ENCODE measurements around the gene LAMC2. TPM values are rescaled to one million over a fixed set of nuclear protein-coding genes. Genes with fewer than 3 reads are reported as not detected.
A peak's percentile ranks its signal among the peaks of the same experiment; 100 is the strongest.

Gene LAMC2
- total RNA-seq, 1 experiment from 2014 or later = 642 TPM

GRCh38 chr1:183244466-183244865 is 58.4 kb downstream of the LAMC2 start:
- intact Hi-C loops (cut with micrococcal nuclease; ENCODE audit: unreplicated experiment) = no loop called here
- no peak for DNase-seq
- Mint-ChIP-seq H3K9me3 (ENCODE audit: low read depth, unreplicated experiment) (no peaks in the 10 kb centered on the region), H3K27me3 (ENCODE audit: unreplicated experiment) (no peaks in the 10 kb centered on the region), H3K36me3 (ENCODE audit: insufficient read depth, unreplicated experiment) (peaks cover 87% of the 10 kb centered on the region), H3K27ac (ENCODE audit: unreplicated experiment) (peak overlapping the region; percentile 9), H3K4me3 (ENCODE audit: low read depth, unreplicated experiment) (no peak overlapping the region), H3K4me1 (ENCODE audit: low read depth, unreplicated experiment) (peaks cover 12% of the 10 kb centered on the region)
- BruUV-seq (replicated peaks) = no TSS peak
- TF ChIP-seq, protein P1, sequence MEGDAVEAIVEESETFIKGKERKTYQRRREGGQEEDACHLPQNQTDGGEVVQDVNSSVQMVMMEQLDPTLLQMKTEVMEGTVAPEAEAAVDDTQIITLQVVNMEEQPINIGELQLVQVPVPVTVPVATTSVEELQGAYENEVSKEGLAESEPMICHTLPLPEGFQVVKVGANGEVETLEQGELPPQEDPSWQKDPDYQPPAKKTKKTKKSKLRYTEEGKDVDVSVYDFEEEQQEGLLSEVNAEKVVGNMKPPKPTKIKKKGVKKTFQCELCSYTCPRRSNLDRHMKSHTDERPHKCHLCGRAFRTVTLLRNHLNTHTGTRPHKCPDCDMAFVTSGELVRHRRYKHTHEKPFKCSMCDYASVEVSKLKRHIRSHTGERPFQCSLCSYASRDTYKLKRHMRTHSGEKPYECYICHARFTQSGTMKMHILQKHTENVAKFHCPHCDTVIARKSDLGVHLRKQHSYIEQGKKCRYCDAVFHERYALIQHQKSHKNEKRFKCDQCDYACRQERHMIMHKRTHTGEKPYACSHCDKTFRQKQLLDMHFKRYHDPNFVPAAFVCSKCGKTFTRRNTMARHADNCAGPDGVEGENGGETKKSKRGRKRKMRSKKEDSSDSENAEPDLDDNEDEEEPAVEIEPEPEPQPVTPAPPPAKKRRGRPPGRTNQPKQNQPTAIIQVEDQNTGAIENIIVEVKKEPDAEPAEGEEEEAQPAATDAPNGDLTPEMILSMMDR (IDR thresholded peaks at IDR 0.05; ENCODE audit: unreplicated experiment) = no peak
- CTCF ChIA-PET = no interaction called here

- TF ChIP-seq, protein P1 (IDR thresholded peaks at IDR 0.05; ENCODE audit: unreplicated experiment) = no peak
- Mint-ChIP-seq H3K4me3 (ENCODE audit: low read depth, unreplicated experiment) (no peak overlapping the region), H3K36me3 (ENCODE audit: insufficient read depth, unreplicated experiment) (peaks cover 87% of the 10 kb centered on the region), H3K9me3 (ENCODE audit: low read depth, unreplicated experiment) (no peaks in the 10 kb centered on the region), H3K27me3 (ENCODE audit: unreplicated experiment) (no peaks in the 10 kb centered on the region), H3K27ac (ENCODE audit: unreplicated experiment) (peak overlapping the region; percentile 25), H3K4me1 (ENCODE audit: low read depth, unreplicated experiment) (peaks cover 21% of the 10 kb centered on the region)
- CTCF ChIA-PET = no interaction called here
- BruUV-seq (replicated peaks) = no TSS peak
- intact Hi-C loops (cut with micrococcal nuclease; ENCODE audit: unreplicated experiment) = no loop called here
- DNase-seq = no peak
These were observed 59.3 kb downstream of the LAMC2 start for GRCh38 chr1:183245357-183245756.

DNA sequence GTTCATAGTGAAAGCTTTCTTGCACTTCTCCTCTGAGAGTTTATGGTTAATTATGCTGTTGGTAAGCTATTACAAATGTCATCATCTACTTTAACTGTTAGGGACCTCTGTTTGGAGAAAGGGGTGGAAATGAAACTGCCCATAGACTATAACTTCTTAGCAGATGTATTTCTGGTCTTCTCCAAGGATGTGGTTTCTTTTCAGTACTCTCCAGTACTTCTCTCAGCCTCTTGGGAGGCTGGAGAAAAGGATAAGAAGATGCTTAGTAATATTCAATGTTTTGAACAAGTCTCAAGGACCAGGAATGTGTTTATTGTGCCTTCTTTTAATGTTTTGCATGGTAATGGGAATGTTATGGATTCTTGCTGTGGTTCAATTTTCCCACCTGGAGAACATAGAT is 60.4 kb downstream of the LAMC2 start:
- Mint-ChIP-seq H3K27ac (ENCODE audit: unreplicated experiment) (no peak overlapping the region), H3K36me3 (ENCODE audit: insufficient read depth, unreplicated experiment) (peaks cover 77% of the 10 kb centered on the region), H3K27me3 (ENCODE audit: unreplicated experiment) (no peaks in the 10 kb centered on the region), H3K4me1 (ENCODE audit: low read depth, unreplicated experiment) (peaks cover 23% of the 10 kb centered on the region), H3K4me3 (ENCODE audit: low read depth, unreplicated experiment) (no peak overlapping the region), H3K9me3 (ENCODE audit: low read depth, unreplicated experiment) (no peaks in the 10 kb centered on the region)
- CTCF ChIA-PET = no interaction called here
- no peak for DNase-seq
- intact Hi-C loops (cut with micrococcal nuclease; ENCODE audit: unreplicated experiment) = no loop called here
- TF ChIP-seq, protein P1 (IDR thresholded peaks at IDR 0.05; ENCODE audit: unreplicated experiment) = no peak
- BruUV-seq (replicated peaks) = no TSS peak

- intact Hi-C loops (cut with micrococcal nuclease; ENCODE audit: unreplicated experiment) = no loop called here
- CTCF ChIA-PET = no interaction called here
- BruUV-seq (replicated peaks) = no TSS peak
- no peak for DNase-seq
- Mint-ChIP-seq H3K4me1 (ENCODE audit: low read depth, unreplicated experiment) (peaks cover 23% of the 10 kb centered on the region), H3K27me3 (ENCODE audit: unreplicated experiment) (no peaks in the 10 kb centered on the region), H3K9me3 (ENCODE audit: low read depth, unreplicated experiment) (no peaks in the 10 kb centered on the region), H3K27ac (ENCODE audit: unreplicated experiment) (no peak overlapping the region), H3K36me3 (ENCODE audit: insufficient read depth, unreplicated experiment) (peaks cover 77% of the 10 kb centered on the region), H3K4me3 (ENCODE audit: low read depth, unreplicated experiment) (no peak overlapping the region)
- TF ChIP-seq, protein P1 (IDR thresholded peaks at IDR 0.05; ENCODE audit: unreplicated experiment) = no peak
These were observed 61.0 kb downstream of the LAMC2 start for GRCh38 chr1:183247066-183247465.
